Measurements from ENCODE around the gene GPC5.
"Not testable (repeated sequence)": the region's sequence is repeated elsewhere in the genome, so short reads cannot be mapped to it uniquely, and the experiment has no call there.

GPC5 gene

DNA sequence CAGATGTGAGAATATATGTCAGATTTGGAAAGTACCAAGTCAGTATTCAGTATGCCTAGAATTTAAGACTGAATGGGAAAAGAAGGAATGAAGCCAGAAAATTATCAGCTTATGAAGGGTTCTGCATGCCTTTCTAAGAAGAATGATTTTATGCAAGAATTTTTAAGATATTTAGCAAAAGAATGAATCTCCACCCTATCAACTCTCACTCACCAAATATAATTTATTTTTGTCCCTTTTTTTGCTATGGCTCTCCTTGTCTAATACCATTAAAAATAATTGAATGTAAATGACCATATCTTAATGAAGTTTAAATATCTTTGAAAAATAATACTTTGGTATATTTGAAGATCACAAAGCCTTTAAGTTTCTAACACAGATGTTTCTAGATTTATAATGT, 1215.5 kb downstream of the GPC5 start:
- no peak for DNase-seq

DNA sequence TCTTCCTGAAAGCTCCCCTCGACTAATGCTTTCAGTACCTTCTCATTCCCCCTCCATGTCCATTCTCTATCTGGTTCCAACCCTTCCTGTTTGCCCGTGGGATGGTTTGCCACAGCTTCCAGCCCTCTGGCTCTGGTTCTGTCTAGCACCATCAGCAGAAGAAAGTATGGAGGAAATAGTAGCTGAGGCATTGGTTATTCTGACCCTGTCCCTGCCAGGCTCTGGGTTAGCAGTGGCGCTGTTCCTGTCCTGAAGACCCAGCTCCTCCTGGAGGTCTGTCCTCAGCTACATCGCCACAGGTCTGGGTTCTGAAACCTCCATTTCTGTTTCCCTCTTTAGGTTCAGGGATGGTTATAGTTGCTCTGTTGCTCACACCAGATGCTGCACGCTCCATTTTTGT, 1223.6 kb downstream of the GPC5 start:
- no peak for DNase-seq

DNA sequence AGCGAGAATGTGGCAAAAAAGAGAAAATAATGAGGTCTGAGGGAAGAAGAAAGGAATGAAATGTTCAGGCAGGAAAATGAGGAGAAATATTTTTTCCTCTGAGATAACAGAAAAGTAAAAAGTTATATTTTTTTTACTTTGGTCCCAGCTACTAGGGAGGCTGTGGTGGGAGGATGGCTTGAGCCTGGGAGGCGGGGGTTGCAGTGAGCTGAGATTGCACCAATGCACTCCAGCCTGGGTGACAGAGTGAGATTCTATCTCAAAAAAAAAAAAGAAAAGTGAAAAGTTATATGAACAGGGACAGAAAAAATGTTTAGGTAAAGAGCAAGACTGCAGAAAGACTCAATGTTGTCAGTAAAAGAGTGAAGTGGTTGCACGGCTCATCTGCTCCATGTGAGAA, 1224.5 kb downstream of the GPC5 start:
- no peak for DNase-seq

DNA sequence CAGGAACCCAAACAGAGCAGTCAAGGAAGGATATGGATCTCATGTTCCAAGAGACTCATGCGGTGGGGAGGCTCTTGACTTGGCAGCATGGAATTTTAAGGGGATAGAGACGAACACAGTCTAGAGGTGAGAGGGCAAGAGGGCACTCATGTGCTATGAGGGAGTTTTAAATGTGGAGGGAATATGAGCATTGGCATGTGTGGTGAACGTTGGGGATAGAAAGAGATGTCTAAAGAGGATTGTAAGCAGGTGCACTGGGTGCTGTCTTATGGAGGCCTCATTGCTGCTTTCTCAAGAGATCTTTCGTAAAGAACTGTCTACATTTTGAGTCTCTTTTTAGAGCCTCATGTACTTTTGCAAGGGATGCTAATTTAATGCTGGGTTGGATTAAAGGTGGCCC, 1227.9 kb downstream of the GPC5 start:
- no peak for DNase-seq

DNA sequence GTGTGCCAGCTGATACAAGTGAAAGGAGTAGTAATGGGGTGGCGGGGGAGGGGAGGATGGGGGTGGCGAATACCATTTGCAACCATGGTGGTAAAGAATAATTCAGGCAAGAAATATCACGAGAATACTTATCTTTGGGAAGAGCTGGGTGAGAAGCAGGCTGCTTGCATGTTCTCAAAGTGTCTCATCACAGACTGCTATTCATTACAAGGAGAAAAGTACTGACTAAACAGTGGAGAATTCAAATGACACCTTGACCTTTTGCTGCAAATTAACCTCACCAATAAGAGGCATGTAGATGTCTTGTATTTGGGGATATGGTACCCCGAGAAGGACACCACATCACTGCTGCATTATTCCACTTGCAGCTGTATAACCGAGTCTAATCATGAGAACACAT, 1242.5 kb downstream of the GPC5 start:
- no peak for DNase-seq

DNA sequence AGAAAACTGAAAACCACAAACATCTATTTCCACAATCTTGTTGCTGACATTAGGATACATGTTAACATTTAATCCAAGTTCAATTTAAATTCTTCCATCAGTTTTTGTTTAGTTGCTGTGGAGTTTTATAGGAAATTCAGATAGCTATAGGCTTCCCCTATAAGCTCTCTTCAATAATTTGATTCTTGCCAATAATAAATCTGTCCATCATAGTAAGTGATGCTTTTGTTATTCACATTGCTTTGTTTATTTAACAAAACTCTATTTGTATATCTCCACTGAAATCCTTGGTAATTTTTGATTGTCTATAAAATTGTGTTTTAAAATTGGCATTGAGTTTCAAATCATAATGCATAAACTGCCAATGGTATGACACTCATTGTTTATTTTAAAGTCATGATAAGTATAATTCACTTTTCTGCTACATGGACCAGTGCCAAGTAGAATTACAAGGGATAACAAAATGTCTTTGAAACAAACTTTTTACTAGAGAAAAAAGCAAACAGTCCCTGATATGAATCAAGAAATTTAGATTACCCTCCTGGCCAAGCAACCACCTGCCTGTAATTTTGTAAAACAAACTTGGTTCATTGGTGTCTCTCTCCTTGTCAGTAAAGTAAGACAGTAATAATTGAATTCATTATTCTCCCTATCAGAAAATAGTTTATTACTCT, 1250.9 kb downstream of the GPC5 start:
- no peak for DNase-seq

DNA sequence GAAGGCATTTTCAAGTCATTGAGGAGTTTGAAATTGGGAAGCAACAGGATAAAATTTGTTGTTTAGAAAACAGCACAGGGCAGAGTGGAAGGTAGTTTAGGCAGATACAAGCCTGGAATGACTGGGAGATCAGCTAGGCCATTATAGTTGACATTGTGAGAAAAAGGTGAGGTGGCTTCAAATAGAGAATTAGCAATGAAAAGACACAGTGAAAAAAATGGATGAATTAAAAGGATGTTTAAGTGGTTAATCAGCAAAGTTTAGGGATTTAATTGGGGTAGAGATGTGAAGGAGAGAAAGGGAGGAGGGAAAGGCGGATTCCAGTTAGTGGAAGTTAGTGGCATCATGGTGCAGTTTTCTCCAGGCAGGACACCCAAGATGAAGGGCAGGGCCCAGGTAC, 1257.7 kb downstream of the GPC5 start:
- DNase-seq = no peak

DNA sequence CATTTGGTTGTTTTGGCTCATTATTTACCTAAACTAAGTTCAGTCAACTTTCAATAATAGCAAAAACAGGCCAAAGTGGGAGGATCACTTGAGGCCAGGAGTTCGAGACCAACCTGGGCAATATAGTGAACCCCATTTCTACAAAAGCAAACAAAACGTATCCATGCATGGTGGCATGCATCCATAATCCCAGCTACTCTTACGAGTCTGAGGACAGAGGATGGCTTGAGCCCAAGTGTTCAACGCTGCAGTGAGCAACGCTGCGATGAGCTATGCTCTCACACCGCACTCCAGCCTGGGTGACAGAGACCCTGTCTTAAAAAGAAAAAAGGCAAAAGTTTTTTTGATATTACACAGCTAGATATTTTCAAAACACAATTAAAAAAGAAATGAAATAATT, 1258.2 kb downstream of the GPC5 start:
- DNase-seq = no peak

DNA sequence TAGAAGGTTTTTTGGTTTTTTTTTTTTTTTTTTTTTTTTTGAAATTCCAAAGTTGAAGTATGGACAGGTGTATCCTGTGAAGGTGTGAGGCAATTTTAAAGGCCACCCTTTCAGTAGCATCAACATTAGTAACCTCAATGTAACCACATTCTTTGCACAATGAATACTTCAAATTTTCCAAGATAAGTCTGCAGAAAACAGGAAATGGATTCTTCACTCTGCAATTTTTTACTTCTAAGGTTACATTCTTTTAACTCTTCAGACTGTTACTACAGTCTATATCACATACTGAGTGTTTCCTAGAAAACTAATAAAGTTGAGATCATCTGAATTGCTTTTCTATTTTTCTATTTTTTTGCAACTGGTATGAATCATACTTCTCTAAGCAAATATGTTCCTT, 1259.1 kb downstream of the GPC5 start:
- no peak for DNase-seq

DNA sequence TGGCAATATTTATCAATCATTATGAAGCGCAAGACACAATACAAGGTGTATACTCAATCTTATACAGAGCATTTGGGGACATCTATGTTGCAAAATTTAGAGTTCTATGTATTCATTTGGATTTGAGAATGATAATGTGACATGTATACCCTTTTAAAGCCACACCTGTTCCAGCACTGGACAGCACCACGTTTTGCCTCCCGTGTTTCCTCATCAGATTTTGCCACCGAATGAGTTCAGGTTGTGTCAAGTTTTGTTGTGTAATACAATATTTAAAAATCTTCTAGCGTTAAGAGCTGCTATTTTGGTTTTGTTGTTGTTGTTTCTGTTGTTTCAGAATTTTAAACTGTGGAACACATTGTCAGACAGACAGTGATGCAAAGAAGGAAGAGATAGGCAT, 1259.9 kb downstream of the GPC5 start:
- no peak for DNase-seq

DNA sequence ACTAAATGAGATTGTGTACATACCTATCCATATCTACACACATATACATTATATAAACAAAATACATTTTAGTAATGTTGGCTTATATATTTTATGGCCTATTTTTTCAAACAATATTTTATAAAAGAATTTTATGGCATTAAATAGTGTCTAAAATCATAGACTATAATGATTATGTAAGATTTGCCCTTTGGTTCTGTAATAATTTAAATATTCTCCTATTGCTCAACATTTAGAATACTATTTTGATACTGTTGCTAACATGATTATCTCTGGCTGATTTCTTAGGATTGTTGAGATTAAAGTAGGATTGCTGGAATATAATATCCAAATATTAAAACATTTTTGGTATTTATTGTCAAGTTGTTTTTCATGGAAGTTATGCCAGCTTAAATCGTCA, 1263.0 kb downstream of the GPC5 start:
- no peak for DNase-seq

DNA sequence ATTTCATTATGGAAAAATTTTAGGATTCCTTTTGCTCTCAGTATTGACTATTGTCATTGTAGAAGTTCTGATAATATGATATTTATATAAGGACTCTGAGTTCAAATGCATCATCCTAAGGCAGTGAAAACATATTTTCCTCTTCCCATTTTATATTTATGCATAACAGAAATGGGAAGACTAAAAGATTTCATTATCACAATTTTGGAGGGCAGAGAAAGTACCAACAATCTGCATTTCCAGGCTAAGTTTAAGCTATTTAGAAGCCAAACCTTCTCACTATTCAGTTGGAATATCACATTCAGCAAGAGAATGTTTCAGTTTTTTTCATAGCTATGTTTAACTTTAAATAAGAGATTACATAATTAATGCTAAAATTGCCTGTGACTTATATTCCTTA, 1269.7 kb downstream of the GPC5 start:
- DNase-seq = no peak

DNA sequence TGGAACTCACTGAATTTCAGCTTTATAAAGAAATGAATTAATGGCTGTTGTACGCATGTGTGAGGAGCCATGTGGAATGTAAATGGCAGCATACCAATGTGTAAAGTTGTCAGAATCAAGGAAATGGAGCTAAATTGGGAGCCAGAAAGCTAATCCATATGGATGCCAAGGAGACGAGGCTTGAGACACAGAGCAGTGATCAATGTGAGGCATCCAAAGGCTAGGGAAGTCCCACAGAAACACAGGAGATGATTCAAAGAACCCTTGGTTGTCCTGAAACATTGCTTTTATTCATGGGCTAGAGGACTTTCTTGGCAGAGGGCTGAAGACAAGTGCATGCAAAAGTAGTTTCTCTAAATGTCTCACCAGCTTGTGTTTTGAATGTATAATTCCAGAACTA, 1271.7 kb downstream of the GPC5 start:
- no peak for DNase-seq

DNA sequence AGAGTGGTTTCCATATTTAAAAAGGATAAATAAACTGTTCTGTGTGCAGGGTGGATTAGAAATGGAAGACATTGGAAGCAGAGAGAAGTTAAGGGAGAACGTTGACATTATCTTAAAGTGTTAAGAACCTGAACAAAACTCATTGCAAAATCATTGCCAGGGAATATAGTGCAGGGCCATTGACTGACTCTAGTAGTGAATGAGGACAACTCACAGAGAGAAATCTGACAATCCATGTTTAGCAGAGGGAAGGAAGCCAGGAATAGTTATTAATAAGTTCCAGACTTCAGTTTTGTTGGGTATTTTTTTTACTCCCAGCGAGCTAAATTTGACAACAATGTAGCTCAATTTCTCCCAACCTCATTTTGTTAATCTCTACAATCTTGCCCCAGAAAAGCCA, 1273.4 kb downstream of the GPC5 start:
- no peak for DNase-seq

DNA sequence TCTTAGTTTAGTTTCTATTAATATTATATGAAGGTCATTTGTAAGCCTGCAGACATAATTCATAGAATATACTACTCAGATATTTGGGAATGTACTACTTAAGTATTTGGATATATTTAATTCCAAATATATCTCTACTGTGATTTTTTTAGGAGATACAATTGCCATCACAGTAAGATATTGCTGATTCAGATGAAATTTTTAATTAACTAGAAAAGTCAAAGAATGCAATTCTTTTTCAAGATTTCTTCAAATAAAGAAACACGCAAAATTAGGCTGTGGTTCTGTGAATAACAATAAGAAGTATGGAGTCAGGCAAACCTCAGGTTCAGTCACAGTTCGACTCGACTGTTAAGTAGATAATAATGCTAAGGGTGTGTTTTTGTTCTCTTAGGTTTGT, 1277.8 kb downstream of the GPC5 start:
- no peak for DNase-seq

DNA sequence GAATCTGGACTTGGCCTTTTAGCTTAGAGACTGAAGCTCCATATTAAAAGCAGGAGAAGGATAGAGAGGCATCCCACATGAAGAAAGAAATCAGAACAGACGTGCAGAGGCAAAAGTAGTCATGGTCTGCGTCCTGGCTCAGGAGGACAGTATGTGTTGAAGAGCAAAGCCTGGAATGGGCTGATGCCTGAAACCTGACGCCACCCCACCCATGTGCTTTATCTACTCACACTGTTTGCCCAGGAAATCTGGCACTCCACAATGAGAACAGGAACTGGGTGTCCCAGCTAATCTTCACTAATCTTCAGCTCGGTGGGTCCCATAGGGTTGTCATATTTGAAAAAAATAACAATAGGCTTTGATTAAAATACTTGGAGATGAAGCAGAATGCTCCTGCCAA, 1279.2 kb downstream of the GPC5 start:
- no peak for DNase-seq

DNA sequence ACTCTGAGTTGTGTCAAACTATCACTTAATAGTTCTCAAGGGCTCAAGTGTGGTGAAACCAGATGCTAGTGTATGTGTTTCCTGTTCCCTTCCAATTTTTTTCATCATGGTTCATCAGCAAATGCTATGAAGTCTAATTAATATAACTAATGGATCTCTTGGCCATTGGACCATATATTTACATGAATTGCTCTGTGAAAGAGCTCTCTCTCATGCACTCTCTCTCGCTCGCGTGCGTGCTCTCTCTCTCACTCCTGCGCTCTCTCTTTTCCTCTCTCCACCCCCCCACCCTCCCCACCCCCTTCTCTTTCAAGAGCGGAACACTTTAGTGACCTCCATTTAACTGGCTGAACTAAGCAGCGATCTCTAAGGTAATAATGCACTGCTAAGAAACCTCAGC, 1281.2 kb downstream of the GPC5 start:
- no peak for DNase-seq

DNA sequence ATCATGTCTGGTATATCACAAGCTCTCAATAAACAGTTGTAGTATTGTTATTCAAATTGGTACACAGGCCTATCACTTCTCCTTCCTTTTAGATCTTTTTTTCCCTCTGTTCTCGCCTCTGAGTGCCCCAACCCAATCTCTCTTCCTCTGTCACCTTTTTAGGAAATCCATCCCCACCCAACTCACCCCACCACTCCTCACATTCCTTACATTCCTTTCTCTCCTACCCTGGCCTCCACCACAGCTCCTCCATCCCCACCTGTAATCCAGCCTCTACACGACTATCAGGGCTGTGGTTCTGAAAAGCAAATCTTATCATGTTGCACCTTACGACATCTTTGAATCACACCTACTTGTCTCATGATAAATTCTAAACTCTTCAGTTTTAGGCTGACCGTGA, 1282.8 kb downstream of the GPC5 start:
- DNase-seq = no peak

DNA sequence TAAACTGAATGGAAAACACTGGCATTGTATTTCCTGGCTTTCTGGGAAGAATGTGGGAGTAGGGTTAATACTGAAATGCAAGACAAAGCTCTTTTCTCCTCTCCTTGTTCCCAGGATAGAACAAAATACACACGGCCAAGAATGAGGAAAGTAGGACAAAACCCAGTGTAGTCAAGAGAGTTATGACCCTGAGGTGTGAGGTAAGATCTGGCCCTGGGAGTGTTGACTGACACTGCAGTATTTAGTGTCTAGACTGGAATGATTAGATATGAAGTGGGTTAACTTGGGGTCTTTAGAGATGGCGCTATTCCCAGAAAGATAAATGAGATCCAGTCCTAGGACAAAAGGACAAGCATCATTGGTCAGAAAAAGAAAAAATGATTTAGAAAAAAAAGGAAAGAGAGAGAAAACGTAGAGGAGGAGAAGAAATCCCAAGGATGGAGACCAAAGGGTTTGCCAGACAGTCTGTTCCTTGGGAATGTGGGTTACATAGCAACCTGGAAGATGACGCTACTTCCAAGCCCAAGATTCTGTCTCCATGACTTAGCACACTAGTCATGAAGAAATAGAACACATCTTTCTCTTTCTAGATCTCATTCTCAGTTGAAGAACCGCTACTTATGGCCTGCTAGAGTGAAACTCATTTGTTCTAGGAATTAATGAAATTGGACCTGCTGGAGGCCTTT, 1284.6 kb downstream of the GPC5 start:
- DNase-seq = no peak

DNA sequence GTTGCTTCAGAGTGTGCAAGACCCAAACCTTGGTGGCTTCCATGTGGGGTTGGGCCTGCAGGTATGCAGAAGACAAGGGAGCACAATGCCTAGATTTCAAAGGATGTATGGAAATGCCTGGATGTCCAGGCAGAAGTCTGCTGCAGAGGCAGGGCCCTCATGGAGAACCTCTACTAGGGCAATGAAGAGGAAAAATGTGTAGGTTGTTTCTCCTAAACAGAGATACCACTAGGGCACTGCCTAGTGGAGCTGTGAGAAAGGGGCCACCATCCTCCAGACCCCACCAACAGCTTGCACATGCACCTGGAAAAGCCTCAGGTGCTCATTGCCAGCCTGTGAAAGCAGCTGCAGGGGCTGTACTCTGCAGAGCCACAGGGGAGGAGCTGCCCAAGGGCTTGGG, 1295.6 kb downstream of the GPC5 start:
- no peak for DNase-seq

DNA sequence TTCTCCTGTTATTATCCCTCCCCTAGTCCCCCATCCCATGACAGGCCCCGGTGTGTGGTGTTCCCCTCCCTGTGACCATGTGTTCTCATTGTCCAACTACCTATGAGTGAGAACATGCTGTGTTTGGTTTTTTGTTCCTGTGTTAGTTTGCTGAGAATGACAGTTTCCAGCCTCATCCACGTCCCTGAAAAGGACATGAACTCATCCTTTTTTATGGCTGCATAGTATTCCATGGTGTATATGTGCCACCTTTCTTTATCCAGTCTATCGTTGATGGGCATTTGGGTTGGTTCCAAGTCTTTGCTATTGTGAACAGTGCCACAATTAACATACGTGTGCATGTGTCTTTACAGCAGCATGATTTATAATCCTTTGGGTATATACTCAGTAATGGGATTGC, 1297.4 kb downstream of the GPC5 start:
- not testable (repeated sequence) for DNase-seq

DNA sequence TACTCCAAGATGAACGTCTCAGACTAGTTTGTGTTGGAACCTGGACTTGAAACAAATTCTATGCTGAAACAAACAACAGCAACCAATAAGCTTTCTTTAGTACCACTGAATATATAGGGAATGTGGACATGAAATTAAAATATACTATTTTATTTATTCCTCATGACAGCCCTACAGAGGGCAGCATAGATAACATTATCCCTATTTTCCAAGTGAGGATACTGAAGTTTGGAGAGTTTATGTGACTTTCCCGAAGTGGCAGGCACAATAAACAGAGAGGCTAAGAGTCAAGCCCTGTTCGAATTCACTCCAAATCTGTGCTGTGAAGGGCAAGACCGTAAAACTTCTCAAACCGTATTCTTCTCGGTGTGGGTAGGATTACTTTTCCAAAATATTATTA, 1318.3 kb downstream of the GPC5 start:
- no peak for DNase-seq

DNA sequence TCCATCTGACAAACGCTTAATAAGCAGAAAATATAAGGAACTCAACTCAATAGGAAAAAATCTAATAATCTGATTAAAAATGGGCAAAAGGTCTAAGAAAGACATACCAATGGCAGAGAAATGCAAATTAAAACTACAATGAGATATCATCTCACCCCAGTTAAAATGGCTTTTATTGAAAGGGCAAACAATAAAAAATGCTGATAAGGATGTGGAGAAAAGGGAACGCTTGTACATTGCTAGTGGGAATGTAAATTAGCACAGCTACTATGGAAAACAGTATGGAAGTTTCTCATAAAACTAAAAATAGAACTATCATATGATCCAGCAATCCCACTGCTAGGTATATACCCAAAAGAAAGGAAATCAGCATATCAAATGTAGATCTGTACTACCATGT, 1319.4 kb downstream of the GPC5 start:
- DNase-seq = no peak

DNA sequence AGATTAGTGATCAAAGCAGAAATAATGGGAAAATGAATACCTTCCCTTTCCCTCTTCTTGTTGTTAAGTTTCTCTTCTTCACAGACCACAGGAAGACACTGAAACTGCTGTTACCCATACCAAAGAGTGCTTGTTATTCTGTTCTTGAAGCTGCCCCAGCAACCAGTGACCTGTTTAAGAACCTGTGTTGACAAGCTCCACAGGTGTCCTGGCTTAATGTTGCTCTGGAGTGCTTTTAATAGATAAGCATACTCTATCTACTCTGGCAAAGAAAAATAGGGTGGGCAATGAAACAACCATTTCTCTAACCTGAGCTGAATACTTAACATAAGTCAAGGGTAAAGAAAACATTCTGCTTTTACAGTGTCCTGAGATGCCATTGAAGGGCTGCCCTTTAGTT, 1321.4 kb downstream of the GPC5 start:
- DNase-seq = no peak

DNA sequence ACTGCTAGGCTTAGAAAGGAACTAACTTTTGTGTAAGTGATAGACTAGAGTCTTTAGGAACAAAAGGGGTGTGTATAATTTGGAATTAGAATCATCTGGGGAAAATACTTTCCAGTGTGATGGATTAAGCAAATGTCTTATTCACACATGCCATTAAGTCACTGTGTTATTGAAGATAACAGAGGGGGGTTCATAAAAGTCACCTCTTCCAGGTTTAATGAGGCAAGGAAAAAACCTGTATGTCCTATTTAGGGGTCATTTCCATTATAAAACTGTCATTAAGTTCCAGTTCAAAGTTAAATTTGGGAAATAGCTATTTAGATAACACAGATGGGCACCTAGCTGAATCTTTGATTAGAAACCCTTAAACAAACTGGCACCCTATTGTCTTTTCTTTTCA, 1323.2 kb downstream of the GPC5 start:
- no peak for DNase-seq

All from CD4-positive, alpha-beta T cell treated with Interferon gamma for 1 hour (primary cell).